Subcutaneous adipose tissue (tissue), 4 donors: ENCODE results near the gene CHCHD3. TPM values are rescaled to one million over a fixed set of nuclear protein-coding genes. Genes with fewer than 3 reads are reported as not detected.

Experiments used
- total RNA-seq, 4 donors: library from RNA; depleted of rRNA; stranded (reverse); fragments of >200 nt; gene quantifications; one replicate each; pipeline ENCODE4 v1.1.0, GENCODE V29; 2016
- TF ChIP-seq, protein P1 (sequence below): fragments of 450-650 bp; IDR thresholded peaks from one replicate; pipeline ENCODE4 v1.5.1; 2016; ENCODE audit warnings: low read depth, mild to moderate bottlenecking, control low read depth, antibody characterized with exemption, moderate library complexity

CHCHD3 gene
- total RNA-seq, 4 donors from 2014 or later, result 44.9 to 69.7 (median 55.8) TPM

DNA sequence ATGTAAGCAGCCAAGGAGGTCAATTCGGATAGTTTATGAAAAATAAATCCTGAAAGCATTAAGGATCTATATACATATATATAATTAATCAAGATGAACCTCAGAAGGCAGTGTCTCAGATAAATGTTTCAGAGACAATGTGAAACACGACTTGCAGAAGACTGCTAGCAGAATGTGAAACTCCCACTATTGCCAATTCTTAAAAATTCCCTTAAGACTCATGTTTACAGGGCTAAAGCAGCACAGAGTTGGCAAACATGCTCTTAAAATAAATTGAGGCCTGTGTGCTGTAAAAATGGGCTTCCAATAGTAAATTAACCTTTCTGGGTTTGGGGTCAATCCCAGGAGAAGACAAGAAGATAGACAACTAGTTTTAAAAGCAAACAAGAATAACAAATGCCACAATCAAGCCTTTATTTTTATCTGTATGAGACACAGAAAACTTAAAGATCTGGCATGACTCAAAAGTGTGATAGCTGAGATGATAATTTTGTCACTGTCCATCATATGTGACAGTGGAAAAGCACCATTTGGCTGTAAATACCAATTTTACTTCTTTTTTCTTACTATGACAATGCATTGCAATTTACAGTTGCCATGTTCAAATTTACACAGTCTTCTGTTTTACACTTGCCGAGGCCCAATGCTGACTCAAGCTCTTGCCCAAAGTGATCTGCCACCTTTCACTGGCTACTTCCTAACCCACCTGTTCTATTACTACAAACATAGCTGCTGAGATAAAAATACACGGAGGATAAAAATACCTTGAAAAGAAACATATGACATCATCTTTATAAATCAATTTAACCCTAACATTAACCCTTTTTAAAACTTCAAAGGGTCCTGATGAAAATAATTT lies 78.6 kb downstream of the CHCHD3 start:
- TF ChIP-seq, protein P1, sequence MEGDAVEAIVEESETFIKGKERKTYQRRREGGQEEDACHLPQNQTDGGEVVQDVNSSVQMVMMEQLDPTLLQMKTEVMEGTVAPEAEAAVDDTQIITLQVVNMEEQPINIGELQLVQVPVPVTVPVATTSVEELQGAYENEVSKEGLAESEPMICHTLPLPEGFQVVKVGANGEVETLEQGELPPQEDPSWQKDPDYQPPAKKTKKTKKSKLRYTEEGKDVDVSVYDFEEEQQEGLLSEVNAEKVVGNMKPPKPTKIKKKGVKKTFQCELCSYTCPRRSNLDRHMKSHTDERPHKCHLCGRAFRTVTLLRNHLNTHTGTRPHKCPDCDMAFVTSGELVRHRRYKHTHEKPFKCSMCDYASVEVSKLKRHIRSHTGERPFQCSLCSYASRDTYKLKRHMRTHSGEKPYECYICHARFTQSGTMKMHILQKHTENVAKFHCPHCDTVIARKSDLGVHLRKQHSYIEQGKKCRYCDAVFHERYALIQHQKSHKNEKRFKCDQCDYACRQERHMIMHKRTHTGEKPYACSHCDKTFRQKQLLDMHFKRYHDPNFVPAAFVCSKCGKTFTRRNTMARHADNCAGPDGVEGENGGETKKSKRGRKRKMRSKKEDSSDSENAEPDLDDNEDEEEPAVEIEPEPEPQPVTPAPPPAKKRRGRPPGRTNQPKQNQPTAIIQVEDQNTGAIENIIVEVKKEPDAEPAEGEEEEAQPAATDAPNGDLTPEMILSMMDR, result no peak

DNA sequence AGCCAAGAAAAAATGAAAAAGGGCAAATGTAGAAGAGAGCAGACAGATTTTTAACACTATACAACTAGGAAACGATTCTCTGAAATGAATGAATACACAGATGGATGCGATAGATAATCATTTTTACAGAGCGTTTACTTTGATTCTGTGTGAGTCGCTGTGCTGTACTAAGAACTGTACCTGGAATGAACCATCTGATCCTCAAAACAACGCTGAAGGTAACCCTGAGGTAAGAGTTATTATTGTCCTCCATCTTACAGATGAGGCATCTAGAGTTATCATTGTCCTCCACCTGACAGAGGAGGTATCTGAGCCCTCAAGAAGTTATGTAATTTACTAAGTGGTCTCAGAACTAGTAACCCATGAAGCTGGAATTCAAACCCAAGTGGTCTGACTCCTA lies 80.2 kb downstream of the CHCHD3 start:
- TF ChIP-seq, protein P1, result no peak

DNA sequence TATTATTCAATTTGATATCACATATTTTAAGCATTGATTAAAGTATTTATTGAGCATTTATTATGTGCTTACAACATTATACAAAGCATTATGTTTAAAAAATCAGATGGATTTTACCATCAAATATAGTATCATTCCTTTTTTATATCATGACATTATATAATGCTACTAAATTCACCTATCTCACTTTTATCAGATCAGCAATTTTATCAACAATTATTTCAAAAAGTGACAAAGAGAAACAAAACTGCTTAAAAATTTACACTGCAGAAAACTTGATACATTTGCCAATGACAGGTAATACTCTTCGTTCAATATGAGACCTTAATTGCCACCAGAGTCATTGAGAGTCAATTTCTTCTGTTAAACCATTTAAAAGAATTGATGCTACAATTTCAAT lies 82.0 kb downstream of the CHCHD3 start:
- TF ChIP-seq, protein P1, result no peak

- TF ChIP-seq, protein P1, result no peak
Measured at GRCh38 chr7:132998763-132999162, 83.1 kb downstream of the CHCHD3 start.

DNA sequence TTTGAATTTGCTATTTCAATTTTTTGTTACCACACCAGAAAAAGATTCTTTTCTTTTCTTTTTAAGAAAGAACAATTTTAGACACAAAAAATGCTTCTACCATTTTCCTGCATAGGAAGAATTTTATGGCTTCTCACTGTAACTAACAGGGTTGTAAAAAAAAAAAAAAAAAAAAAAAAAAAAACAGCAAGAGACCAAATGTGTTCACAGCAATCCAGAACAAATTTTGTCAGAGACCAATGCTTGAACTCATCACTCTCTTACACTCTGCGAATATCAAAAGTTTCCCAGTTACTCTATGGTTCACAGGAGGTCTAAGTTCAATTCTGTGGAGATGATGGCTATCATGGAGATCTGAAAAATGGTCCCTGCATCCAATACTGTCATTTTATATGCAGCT lies 84.4 kb downstream of the CHCHD3 start:
- TF ChIP-seq, protein P1, result no peak

- TF ChIP-seq, protein P1, result no peak
Measured at GRCh38 chr7:132996581-132997242, 85.2 kb downstream of the CHCHD3 start.

DNA sequence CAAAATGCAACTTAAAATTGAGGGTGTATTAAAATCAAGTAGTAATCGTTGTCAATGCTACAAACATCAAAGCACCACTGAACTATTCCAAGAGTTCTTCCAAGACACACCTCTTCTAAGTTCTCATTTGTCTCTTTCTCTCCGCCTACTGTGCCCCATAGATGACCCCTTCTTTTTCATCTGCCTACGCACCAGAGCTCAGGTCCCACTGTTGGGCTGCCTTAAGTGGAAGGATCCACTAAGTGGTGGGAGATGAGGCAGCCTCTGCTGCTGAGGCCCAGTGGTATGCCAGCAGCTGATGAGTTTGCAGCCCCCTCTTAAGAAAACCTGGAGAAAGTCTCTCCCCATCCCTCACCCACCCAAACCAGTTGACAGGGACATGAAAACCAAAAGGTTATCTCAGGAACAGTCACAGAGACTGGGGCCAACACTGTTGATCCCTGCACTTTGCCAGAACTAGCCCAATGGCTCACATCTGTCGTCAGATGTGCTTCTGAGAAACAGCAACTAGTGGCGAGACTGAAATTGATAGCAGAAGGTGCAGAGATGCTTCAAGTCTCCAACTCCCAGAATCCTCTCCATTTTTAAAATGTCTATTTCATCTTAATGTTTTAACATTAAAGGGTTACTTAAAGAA lies 88.4 kb downstream of the CHCHD3 start:
- TF ChIP-seq, protein P1, result no peak
